PFSK-1 (cell line): Measurements from ENCODE around the gene NAB1.

Experiments used
- FOXP2 ChIP-seq: optimal IDR thresholded peaks from 2 replicates; pipeline ENCODE3; 2011; ENCODE audit warnings: borderline replicate concordance, control low read depth, inconsistent platforms; ENCODE audit not compliant: insufficient read depth; ENCODE audit errors: extremely low read length, extremely low read depth
- POLR2AphosphoS5 ChIP-seq: IDR thresholded peaks from 2 replicates; pipeline ENCODE4 v1.6.1; 2012; ENCODE audit warnings: low read depth, mild to moderate bottlenecking, control low read depth, low read length, moderate library complexity
- SIN3A ChIP-seq: IDR thresholded peaks from 2 replicates; pipeline ENCODE4 v1.6.1; 2012; ENCODE audit warnings: mild to moderate bottlenecking, low read length, moderate library complexity, borderline replicate concordance; ENCODE audit not compliant: insufficient read depth
- TAF1 ChIP-seq: IDR thresholded peaks from 2 replicates; pipeline ENCODE4 v1.6.1; 2012; ENCODE audit warnings: low read length, control low read depth, borderline replicate concordance; ENCODE audit not compliant: insufficient read depth
- TF ChIP-seq, protein P1 (sequence below), 2 experiments: IDR thresholded peaks; 2 replicates each; pipeline versions ENCODE4 v1.6.1 to v1.8.0; 2011 to 2012; ENCODE audit warnings: low read depth in 2 of 2, low read length in 2 of 2, control low read depth in 1 of 2, inconsistent platforms in 1 of 2, mild to moderate bottlenecking in 1 of 2, moderate library complexity in 1 of 2; ENCODE audit not compliant: insufficient read depth in 1 of 2

Gene NAB1

DNA sequence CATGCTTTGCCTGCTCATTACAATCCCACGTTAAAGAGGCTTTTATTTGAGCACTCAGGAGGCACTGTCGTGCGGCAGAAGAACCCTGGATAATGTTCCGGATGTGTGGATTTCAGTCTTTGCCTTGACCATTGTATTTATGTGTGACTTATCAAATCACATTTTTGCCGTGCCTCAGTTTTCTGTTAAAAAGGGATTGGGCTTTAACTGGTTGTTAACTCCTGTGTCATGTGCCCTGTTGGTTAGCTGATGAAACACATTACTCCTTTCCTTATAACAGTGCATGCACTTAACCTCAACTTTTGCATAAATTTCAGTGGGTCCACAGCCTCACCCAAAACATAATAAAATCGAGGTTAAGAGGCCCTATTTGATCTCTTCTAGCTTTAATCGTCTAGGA, 52.7 kb downstream of the NAB1 start:
- TF ChIP-seq POLR2AphosphoS5 (no peak), FOXP2 (no peak), TAF1 (no peak), SIN3A (no peak)
- TF ChIP-seq, protein P1, sequence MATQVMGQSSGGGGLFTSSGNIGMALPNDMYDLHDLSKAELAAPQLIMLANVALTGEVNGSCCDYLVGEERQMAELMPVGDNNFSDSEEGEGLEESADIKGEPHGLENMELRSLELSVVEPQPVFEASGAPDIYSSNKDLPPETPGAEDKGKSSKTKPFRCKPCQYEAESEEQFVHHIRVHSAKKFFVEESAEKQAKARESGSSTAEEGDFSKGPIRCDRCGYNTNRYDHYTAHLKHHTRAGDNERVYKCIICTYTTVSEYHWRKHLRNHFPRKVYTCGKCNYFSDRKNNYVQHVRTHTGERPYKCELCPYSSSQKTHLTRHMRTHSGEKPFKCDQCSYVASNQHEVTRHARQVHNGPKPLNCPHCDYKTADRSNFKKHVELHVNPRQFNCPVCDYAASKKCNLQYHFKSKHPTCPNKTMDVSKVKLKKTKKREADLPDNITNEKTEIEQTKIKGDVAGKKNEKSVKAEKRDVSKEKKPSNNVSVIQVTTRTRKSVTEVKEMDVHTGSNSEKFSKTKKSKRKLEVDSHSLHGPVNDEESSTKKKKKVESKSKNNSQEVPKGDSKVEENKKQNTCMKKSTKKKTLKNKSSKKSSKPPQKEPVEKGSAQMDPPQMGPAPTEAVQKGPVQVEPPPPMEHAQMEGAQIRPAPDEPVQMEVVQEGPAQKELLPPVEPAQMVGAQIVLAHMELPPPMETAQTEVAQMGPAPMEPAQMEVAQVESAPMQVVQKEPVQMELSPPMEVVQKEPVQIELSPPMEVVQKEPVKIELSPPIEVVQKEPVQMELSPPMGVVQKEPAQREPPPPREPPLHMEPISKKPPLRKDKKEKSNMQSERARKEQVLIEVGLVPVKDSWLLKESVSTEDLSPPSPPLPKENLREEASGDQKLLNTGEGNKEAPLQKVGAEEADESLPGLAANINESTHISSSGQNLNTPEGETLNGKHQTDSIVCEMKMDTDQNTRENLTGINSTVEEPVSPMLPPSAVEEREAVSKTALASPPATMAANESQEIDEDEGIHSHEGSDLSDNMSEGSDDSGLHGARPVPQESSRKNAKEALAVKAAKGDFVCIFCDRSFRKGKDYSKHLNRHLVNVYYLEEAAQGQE (IDR thresholded peaks at IDR 0.05; ENCODE audit: insufficient read depth in 1 of 2, low read depth in 2 of 2, low read length in 2 of 2) = no peak

DNA sequence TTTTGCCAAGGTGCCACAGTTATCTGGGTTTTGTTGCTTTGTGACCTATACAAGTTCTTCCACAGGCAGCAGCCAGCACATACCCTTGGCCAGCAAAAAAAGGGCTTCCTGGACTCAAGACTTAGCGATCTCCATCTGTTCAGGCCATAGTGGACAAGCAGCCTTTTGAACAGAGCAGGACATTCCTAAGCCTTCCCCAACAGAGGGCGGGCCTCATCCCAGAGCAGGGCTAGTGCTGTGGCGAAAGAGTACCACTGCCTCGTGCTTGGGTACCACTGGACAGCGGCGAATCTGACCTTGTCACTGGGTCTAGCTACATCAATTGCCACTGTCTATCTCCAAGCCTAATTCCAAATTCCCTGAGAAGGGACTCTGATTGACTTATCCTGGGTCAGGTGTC, 56.4 kb downstream of the NAB1 start:
- TF ChIP-seq POLR2AphosphoS5 = no peak
- no peak for TF ChIP-seq TAF1
- TF ChIP-seq, protein P1 (IDR thresholded peaks at IDR 0.05; ENCODE audit: insufficient read depth in 1 of 2, low read depth in 2 of 2, low read length in 2 of 2) = no peak
- no peak for TF ChIP-seq FOXP2
- TF ChIP-seq SIN3A = no peak

DNA sequence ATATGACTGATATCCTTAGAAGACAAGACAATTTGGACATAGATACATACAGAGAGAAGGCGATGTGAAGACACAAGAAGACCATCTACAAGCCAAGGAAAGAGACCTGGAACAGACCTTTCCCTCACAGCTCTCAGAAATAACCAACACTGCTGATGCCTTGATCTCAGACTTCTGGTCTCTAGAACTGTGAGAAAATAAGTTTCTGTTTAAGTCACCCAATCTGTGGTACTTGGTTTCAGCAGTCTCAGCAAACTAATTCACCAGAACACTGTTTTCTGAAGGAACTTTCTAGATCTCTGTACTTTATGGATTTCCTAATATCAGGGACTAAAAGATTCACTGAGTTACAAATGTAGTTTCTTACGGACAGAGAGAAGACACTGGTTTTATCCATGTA, 58.8 kb downstream of the NAB1 start:
- TF ChIP-seq FOXP2 (no peak), POLR2AphosphoS5 (no peak), TAF1 (no peak), SIN3A (no peak)
- TF ChIP-seq, protein P1 (IDR thresholded peaks at IDR 0.05; ENCODE audit: insufficient read depth in 1 of 2, low read depth in 2 of 2, low read length in 2 of 2) = no peak

DNA sequence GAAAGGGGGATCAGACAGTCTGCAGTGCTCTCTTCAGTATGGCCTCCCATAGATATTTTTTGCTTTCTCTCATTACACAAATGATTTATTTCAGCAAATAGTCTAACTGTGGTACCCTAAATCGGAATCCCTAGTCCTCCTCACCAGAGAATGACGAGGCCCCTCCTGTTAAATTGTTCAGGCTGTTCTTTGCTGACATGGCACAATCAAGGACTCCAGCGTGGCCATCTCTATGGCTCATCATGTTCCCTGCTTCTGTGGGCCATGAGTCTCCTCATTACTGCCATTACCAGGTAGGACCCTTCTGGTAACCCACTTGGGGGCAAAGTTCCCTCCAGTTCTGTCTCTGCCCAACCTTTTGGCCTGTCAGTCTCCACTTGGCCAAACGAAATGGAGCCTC, 62.2 kb downstream of the NAB1 start:
- TF ChIP-seq TAF1 (no peak), FOXP2 (no peak)
- TF ChIP-seq, protein P1 (IDR thresholded peaks at IDR 0.05; ENCODE audit: insufficient read depth in 1 of 2, low read depth in 2 of 2, low read length in 2 of 2) = no peak

DNA sequence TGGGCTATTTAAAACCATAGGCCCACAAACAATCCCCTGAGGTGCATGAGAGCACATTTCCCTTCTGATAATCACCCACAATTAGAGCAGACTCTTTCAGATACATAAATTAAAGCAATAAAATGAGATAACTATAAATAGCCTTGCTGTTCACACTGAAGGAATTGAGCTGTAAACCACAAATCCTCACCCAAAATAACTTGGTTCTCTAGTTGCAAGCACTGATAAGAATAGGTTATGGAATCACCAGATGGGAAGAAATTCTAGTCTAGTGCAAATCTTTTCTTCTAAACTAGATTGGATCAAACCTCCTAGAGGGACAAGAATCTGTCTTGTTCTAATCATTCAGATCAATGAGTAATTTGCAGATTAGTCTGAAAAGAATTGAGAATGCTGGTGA, 64.6 kb downstream of the NAB1 start:
- TF ChIP-seq SIN3A (no peak), FOXP2 (no peak), TAF1 (no peak), POLR2AphosphoS5 (no peak)
- TF ChIP-seq, protein P1 (IDR thresholded peaks at IDR 0.05; ENCODE audit: insufficient read depth in 1 of 2, low read depth in 2 of 2, low read length in 2 of 2) = no peak
